Measurements from ENCODE around the gene STARD8.

The STARD8 gene

GRCh38 chrX:68682790-68683189, 35.3 kb downstream of the STARD8 start (continued):
- no peak for TF ChIP-seq TSHZ2 (CRISPR knock-in tag; IDR thresholded peaks at IDR 0.05)
- no peak for TF ChIP-seq SNAI2 (CRISPR knock-in tag; IDR thresholded peaks at IDR 0.05)
- TF ChIP-seq CSDC2 (CRISPR knock-in tag; IDR thresholded peaks at IDR 0.05): no peak
- no peak for TF ChIP-seq ISL1 (CRISPR knock-in tag; IDR thresholded peaks at IDR 0.05)
- no peak for TF ChIP-seq OSR1 (CRISPR knock-in tag; IDR thresholded peaks at IDR 0.05)

- ATAC-seq: no peak
- no peak for TF ChIP-seq ZC3H10 (CRISPR knock-in tag; IDR thresholded peaks at IDR 0.05)
- no peak for TF ChIP-seq POU6F1 (CRISPR knock-in tag; IDR thresholded peaks at IDR 0.05; ENCODE audit: borderline replicate concordance, low read depth)
- TF ChIP-seq OSR1 (CRISPR knock-in tag; IDR thresholded peaks at IDR 0.05): no peak
- TF ChIP-seq PPARA (CRISPR knock-in tag; IDR thresholded peaks at IDR 0.05; ENCODE audit: borderline replicate concordance): no peak
- no peak for TF ChIP-seq CSRNP3 (CRISPR knock-in tag; IDR thresholded peaks at IDR 0.05)
- TF ChIP-seq TCF4 (CRISPR knock-in tag; IDR thresholded peaks at IDR 0.05; ENCODE audit: borderline replicate concordance): no peak
- no peak for TF ChIP-seq ISL1 (CRISPR knock-in tag; IDR thresholded peaks at IDR 0.05)
- no peak for TF ChIP-seq ESRRG (CRISPR knock-in tag; IDR thresholded peaks at IDR 0.05)
- TF ChIP-seq BACH2 (CRISPR knock-in tag; IDR thresholded peaks at IDR 0.05; ENCODE audit: borderline replicate concordance): no peak
- TF ChIP-seq ARNTL (CRISPR knock-in tag; IDR thresholded peaks at IDR 0.05; ENCODE audit: borderline replicate concordance, low read depth): no peak
- TF ChIP-seq ZNF565 (CRISPR knock-in tag; conservative IDR thresholded peaks at IDR 0.05; ENCODE audit: low read depth): no peak
These were observed 36.1 kb downstream of the STARD8 start for GRCh38 chrX:68683580-68683979.

- no peak for TF ChIP-seq CSDC2 (CRISPR knock-in tag; IDR thresholded peaks at IDR 0.05)
- no peak for ATAC-seq
These were observed 36.9 kb downstream of the STARD8 start for GRCh38 chrX:68684291-68684918.

- TF ChIP-seq TOX (CRISPR knock-in tag; IDR thresholded peaks at IDR 0.05; ENCODE audit: borderline replicate concordance) (no peak), ARNTL (CRISPR knock-in tag; IDR thresholded peaks at IDR 0.05; ENCODE audit: borderline replicate concordance, low read depth) (no peak), OSR1 (CRISPR knock-in tag; IDR thresholded peaks at IDR 0.05) (no peak), ZFP3 (CRISPR knock-in tag; IDR thresholded peaks at IDR 0.05) (no peak), BACH2 (CRISPR knock-in tag; IDR thresholded peaks at IDR 0.05; ENCODE audit: borderline replicate concordance) (no peak), TSHZ2 (CRISPR knock-in tag; IDR thresholded peaks at IDR 0.05) (no peak), CSDC2 (CRISPR knock-in tag; IDR thresholded peaks at IDR 0.05) (no peak), ZFP30 (CRISPR knock-in tag; IDR thresholded peaks at IDR 0.05) (no peak), ZNF8 (CRISPR knock-in tag; IDR thresholded peaks at IDR 0.05) (no peak), POU6F1 (CRISPR knock-in tag; IDR thresholded peaks at IDR 0.05; ENCODE audit: borderline replicate concordance, low read depth) (no peak), ESRRG (CRISPR knock-in tag; IDR thresholded peaks at IDR 0.05) (no peak)
- no peak for ATAC-seq
These were observed 37.4 kb downstream of the STARD8 start for GRCh38 chrX:68684919-68685304.
